Mesenchymal stem cell (in vitro differentiated cells and primary cell): Measurements from ENCODE around the gene SPATS2L.

Source experiments
- DNase-seq: peaks from one replicate; pipeline ENCODE4 v3.0.0-alpha.2; 2013
- H2AFZ ChIP-seq: one replicate; pipeline ENCODE4 v1.6.1; 2013; ENCODE audit warnings: low read depth, mild to moderate bottlenecking, control low read depth, inconsistent platforms, low read length, moderate library complexity
- H2AK5ac ChIP-seq: 2 replicates; pipeline ENCODE4 v1.6.1; 2013; ENCODE audit warnings: low read length, moderate library complexity, mild to moderate bottlenecking, inconsistent platforms; ENCODE audit not compliant: severe bottlenecking
- H2BK120ac ChIP-seq: one replicate; pipeline ENCODE4 v1.6.1; 2013; ENCODE audit warnings: low read depth, mild to moderate bottlenecking, inconsistent platforms, low read length, moderate library complexity
- H2BK12ac ChIP-seq, 2 experiments: one replicate each; pipeline ENCODE4 v1.6.1; 2013; ENCODE audit warnings: inconsistent platforms in 2 of 2, low read length in 2 of 2, mild to moderate bottlenecking in 2 of 2, moderate library complexity in 2 of 2, control low read depth in 1 of 2
- H2BK15ac ChIP-seq: one replicate; pipeline ENCODE4 v1.6.1; 2013; ENCODE audit warnings: mild to moderate bottlenecking, low read depth, inconsistent platforms; ENCODE audit not compliant: poor library complexity, severe bottlenecking
- H2BK5ac ChIP-seq: 2 replicates; pipeline ENCODE4 v1.6.1; 2013; ENCODE audit warnings: low read depth, mild to moderate bottlenecking, low read length, control low read depth, inconsistent platforms; ENCODE audit not compliant: poor library complexity, severe bottlenecking
- H3K14ac ChIP-seq, 2 experiments: one replicate each; pipeline ENCODE4 v1.6.1; 2013; ENCODE audit warnings: inconsistent platforms in 2 of 2, low read length in 2 of 2, control low read depth in 1 of 2, mild to moderate bottlenecking in 1 of 2, moderate library complexity in 1 of 2
- H3K18ac ChIP-seq, 2 experiments: one replicate each; pipeline ENCODE4 v1.6.1; 2013; ENCODE audit warnings: inconsistent platforms in 2 of 2, low read length in 2 of 2, control low read depth in 1 of 2, low read depth in 1 of 2, mild to moderate bottlenecking in 1 of 2
- H3K23ac ChIP-seq, 2 experiments: one replicate each; pipeline ENCODE4 v1.6.1; 2013; ENCODE audit warnings: inconsistent platforms in 2 of 2, low read length in 2 of 2, mild to moderate bottlenecking in 2 of 2, moderate library complexity in 2 of 2, control low read depth in 1 of 2
- H3K27ac ChIP-seq: 2 replicates; pipeline ENCODE4 v1.5.1; 2013; ENCODE audit warnings: mild to moderate bottlenecking, moderate library complexity, low read length, control low read depth, inconsistent platforms; ENCODE audit not compliant: poor library complexity, severe bottlenecking
- H3K27me3 ChIP-seq, 2 experiments: 2 replicates each; pipeline versions ENCODE4 v1.6.1 to v1.7.0; 2013; ENCODE audit warnings: low read length in 2 of 2, mild to moderate bottlenecking in 2 of 2, moderate library complexity in 2 of 2, control low read depth in 1 of 2, inconsistent platforms in 1 of 2; ENCODE audit not compliant: control insufficient read depth in 1 of 2, insufficient read depth in 1 of 2
- H3K36me3 ChIP-seq, 2 experiments: 2 replicates each; pipeline versions ENCODE4 v1.6.1 to v1.7.0; 2013; ENCODE audit warnings: low read length in 2 of 2, control low read depth in 1 of 2, inconsistent platforms in 1 of 2, low read depth in 1 of 2, mild to moderate bottlenecking in 1 of 2; ENCODE audit not compliant: insufficient read depth in 2 of 2, control insufficient read depth in 1 of 2
- H3K4ac ChIP-seq, 2 experiments: one replicate each; pipeline ENCODE4 v1.6.1; 2013; ENCODE audit warnings: inconsistent platforms in 2 of 2, low read length in 2 of 2, mild to moderate bottlenecking in 2 of 2, moderate library complexity in 2 of 2, control low read depth in 1 of 2, low read depth in 1 of 2
- H3K4me1 ChIP-seq: 2 replicates; pipeline ENCODE4 v1.6.1; 2013; ENCODE audit warnings: low read depth, low read length, control low read depth; ENCODE audit not compliant: control insufficient read depth, insufficient read depth
- H3K4me2 ChIP-seq: 2 replicates; pipeline ENCODE4 v1.6.1; 2013; ENCODE audit warnings: low read length, mild to moderate bottlenecking, inconsistent platforms; ENCODE audit not compliant: poor library complexity, severe bottlenecking
- H3K4me3 ChIP-seq, 2 experiments: 2 replicates each; pipeline versions ENCODE4 v1.5.1 to v1.7.0; 2013; ENCODE audit warnings: low read length in 2 of 2, mild to moderate bottlenecking in 2 of 2, control low read depth in 1 of 2, low read depth in 1 of 2; ENCODE audit not compliant: insufficient read depth in 1 of 2
- H3K79me1 ChIP-seq: replicated peaks from 2 replicates; pipeline ENCODE4 v1.6.1; 2013; ENCODE audit warnings: mild to moderate bottlenecking, control low read depth, low read length, inconsistent platforms; ENCODE audit not compliant: poor library complexity, severe bottlenecking
- H3K9ac ChIP-seq: 2 replicates; pipeline ENCODE4 v1.7.0; 2013; ENCODE audit warnings: mild to moderate bottlenecking, low read length, moderate library complexity
- H3K9me3 ChIP-seq: 2 replicates; pipeline ENCODE4 v1.7.0; 2013; ENCODE audit warnings: mild to moderate bottlenecking, low read length; ENCODE audit not compliant: control insufficient read depth
- H4K8ac ChIP-seq: one replicate; pipeline ENCODE4 v1.6.1; 2013; ENCODE audit warnings: inconsistent platforms, mild to moderate bottlenecking, low read length, moderate library complexity
- H4K91ac ChIP-seq: one replicate; pipeline ENCODE4 v1.6.1; 2013; ENCODE audit warnings: mild to moderate bottlenecking, low read length, inconsistent platforms
- WGBS: methylation state at CpG from one replicate; pipeline ENCODE4 v1.1.7; 2013; ENCODE audit warnings: mixed read lengths; 5-methylcytosine and 5-hydroxymethylcytosine counted together

Gene SPATS2L

GRCh38 chr2:200486529-200486928 is 180.0 kb downstream of the SPATS2L start:
- H3K23ac ChIP-seq = no peak overlapping the region
- H3K14ac ChIP-seq = no peak overlapping the region
- no peak overlapping the region for H2AFZ ChIP-seq
- no peaks in the 10 kb centered on the region for H3K9me3 ChIP-seq
- no peak overlapping the region for H3K4me3 ChIP-seq
- H4K91ac ChIP-seq = no peak overlapping the region
- H3K4me1 ChIP-seq = no peaks in the 10 kb centered on the region
- H3K27me3 ChIP-seq = no peaks in the 10 kb centered on the region
- H2BK12ac ChIP-seq = no peak overlapping the region
- no peak overlapping the region for H3K9ac ChIP-seq
- no peak overlapping the region for H2AK5ac ChIP-seq
- no peak overlapping the region for H4K8ac ChIP-seq
- no peak for DNase-seq
- H3K27ac ChIP-seq = no peak overlapping the region
- H3K4ac ChIP-seq = no peak overlapping the region
- H2BK120ac ChIP-seq = no peak overlapping the region
- no peak overlapping the region for H3K18ac ChIP-seq
- H2BK5ac ChIP-seq = no peak overlapping the region
- WGBS = 93% methylated on average over 2 of the region's 2 CpGs
- H3K79me1 ChIP-seq = no peaks in the 10 kb centered on the region
- H2BK15ac ChIP-seq = no peak overlapping the region
- H3K4me2 ChIP-seq = no peak overlapping the region
- H3K36me3 ChIP-seq = peaks cover 15 to 29% of the 10 kb centered on the region in 2 experiments

DNA sequence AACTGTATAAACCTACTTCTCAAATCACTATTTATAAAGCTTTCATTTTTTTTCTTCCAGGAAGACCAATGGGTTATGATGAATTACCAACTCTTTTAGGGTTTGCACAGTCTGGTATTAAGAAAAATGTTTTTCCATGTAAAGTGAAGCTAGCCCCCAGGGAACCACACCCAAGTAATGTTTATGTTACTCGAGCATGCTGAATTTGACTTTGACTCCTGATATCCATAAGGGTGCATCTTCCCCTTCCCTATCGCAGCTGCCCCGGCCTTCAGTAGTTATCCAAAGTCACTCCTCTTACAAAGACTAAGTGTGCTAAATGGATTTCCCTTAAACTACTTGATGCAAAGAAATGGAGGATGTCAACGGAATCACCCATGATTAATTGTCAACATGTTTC is 181.7 kb downstream of the SPATS2L start:
- no peak overlapping the region for H3K27ac ChIP-seq
- no peak overlapping the region for H3K14ac ChIP-seq
- WGBS = 77% methylated on average over 4 of the region's 4 CpGs
- no peak overlapping the region for H2BK5ac ChIP-seq
- H3K36me3 ChIP-seq = peaks cover 16 to 45% of the 10 kb centered on the region in 2 experiments
- H3K27me3 ChIP-seq = no peaks in the 10 kb centered on the region
- no peaks in the 10 kb centered on the region for H3K79me1 ChIP-seq
- no peak overlapping the region for H4K8ac ChIP-seq
- H2AFZ ChIP-seq = no peak overlapping the region
- no peak overlapping the region for H3K4me2 ChIP-seq
- H3K23ac ChIP-seq = no peak overlapping the region
- H3K4me1 ChIP-seq = no peaks in the 10 kb centered on the region
- no peak for DNase-seq
- no peak overlapping the region for H2BK120ac ChIP-seq
- no peak overlapping the region for H2BK12ac ChIP-seq
- no peak overlapping the region for H4K91ac ChIP-seq
- no peak overlapping the region for H2BK15ac ChIP-seq
- H3K4ac ChIP-seq = no peak overlapping the region
- no peak overlapping the region for H3K9ac ChIP-seq
- no peak overlapping the region for H3K4me3 ChIP-seq
- no peaks in the 10 kb centered on the region for H3K9me3 ChIP-seq
- no peak overlapping the region for H3K18ac ChIP-seq
- no peak overlapping the region for H2AK5ac ChIP-seq

DNA sequence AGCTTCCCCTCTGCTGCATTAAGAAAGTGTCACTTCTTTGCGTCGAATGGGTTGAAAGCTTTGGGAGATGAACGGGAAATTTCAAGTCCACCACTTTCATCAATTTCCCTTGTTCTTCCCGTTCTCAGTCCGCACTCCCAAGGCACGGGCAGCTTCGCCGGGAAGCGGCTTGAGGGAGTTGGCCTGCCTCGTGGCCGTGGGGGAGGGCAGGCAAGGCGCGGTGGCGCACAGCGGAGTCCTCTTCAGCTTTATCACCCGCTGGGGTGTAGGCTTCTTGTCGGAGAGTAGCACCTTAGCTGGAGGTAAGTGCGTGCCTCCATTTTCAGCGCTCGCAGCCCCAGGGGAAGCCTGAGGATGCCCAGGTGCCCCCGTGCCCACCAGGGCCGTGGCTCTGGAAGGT is 183.5 kb downstream of the SPATS2L start:
- no peak overlapping the region for H3K4me3 ChIP-seq
- WGBS = 95% methylated on average over 22 of the region's 22 CpGs
- no peaks in the 10 kb centered on the region for H3K9me3 ChIP-seq
- H3K36me3 ChIP-seq = peaks cover 14 to 63% of the 10 kb centered on the region in 2 experiments
- H3K14ac ChIP-seq = no peak overlapping the region
- no peaks in the 10 kb centered on the region for H3K79me1 ChIP-seq
- H3K27ac ChIP-seq = no peak overlapping the region
- no peak for DNase-seq
- H3K9ac ChIP-seq = no peak overlapping the region
- H3K4me2 ChIP-seq = no peak overlapping the region
- no peak overlapping the region for H2AFZ ChIP-seq
- no peak overlapping the region for H2BK15ac ChIP-seq
- H3K27me3 ChIP-seq = no peaks in the 10 kb centered on the region
- no peak overlapping the region for H2BK120ac ChIP-seq
- H3K4ac ChIP-seq = no peak overlapping the region
- H3K18ac ChIP-seq = no peak overlapping the region
- no peak overlapping the region for H2BK5ac ChIP-seq
- H3K4me1 ChIP-seq = no peaks in the 10 kb centered on the region
- H4K8ac ChIP-seq = no peak overlapping the region
- no peak overlapping the region for H2AK5ac ChIP-seq
- H2BK12ac ChIP-seq = no peak overlapping the region
- H3K23ac ChIP-seq = no peak overlapping the region
- no peak overlapping the region for H4K91ac ChIP-seq

DNA sequence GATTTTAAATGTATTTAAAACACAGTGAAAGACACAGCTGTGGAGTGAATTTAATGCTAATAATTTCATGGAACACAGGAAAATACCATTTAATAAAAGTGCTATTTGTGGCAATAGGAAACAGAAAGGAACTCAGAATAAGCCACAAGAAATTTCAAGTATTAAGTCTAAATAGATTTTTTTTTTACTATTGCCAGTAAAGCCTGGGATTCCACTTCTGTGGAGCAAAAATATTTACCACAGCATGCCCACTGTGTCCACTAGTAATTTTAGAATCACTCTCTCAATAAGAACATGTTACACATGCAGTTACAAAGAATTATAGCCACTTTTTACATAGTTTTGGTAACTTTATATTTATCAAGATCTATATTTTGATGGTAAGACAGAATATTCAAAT is 186.2 kb downstream of the SPATS2L start:
- Histone ChIP-seq H2BK15ac (no peak overlapping the region), H4K8ac (no peak overlapping the region), H3K4me2 (no peak overlapping the region), H3K36me3 (peaks cover 14 to 81% of the 10 kb centered on the region in 2 experiments), H3K18ac (no peak overlapping the region), H3K4ac (no peak overlapping the region), H3K23ac (no peak overlapping the region), H3K79me1 (no peaks in the 10 kb centered on the region), H3K27ac (no peak overlapping the region), H2AFZ (no peak overlapping the region), H2BK5ac (no peak overlapping the region), H3K27me3 (no peaks in the 10 kb centered on the region), H2BK12ac (no peak overlapping the region), H3K14ac (no peak overlapping the region), H2AK5ac (no peak overlapping the region), H3K9ac (no peak overlapping the region), H3K9me3 (no peaks in the 10 kb centered on the region), H4K91ac (no peak overlapping the region), H2BK120ac (no peak overlapping the region), H3K4me3 (no peak overlapping the region), H3K4me1 (no peaks in the 10 kb centered on the region)
- DNase-seq = no peak
